ENCODE measurements around the gene CAPN14.

The CAPN14 gene

GRCh38 chr2:31223749-31224148 is 6.4 kb upstream of the CAPN14 start:
- no peak for DNase-seq

GRCh38 chr2:31223026-31223425 is 5.7 kb upstream of the CAPN14 start:
- no peak for DNase-seq

GRCh38 chr2:31222071-31222470 is 4.8 kb upstream of the CAPN14 start:
- no peak for DNase-seq

- DNase-seq: no peak
Measured at GRCh38 chr2:31221544-31221943, 4.2 kb upstream of the CAPN14 start.

GRCh38 chr2:31219131-31219969 is 2.0 kb upstream of the CAPN14 start:
- no peak for DNase-seq

GRCh38 chr2:31216734-31217133 is 581 bp downstream of the CAPN14 start:
- no peak for DNase-seq

- DNase-seq: no peak
Measured at GRCh38 chr2:31214444-31214915, 2.8 kb downstream of the CAPN14 start.

GRCh38 chr2:31213601-31214443 is 3.5 kb downstream of the CAPN14 start:
- no peak for DNase-seq

- DNase-seq: no peak
Measured at GRCh38 chr2:31212659-31213600, 4.4 kb downstream of the CAPN14 start.

- no peak for DNase-seq
Measured at GRCh38 chr2:31208240-31208639, 9.1 kb downstream of the CAPN14 start.

GRCh38 chr2:31207790-31208189 is 9.5 kb downstream of the CAPN14 start:
- DNase-seq: no peak

GRCh38 chr2:31205613-31206012 is 11.7 kb downstream of the CAPN14 start:
- no peak for DNase-seq

- DNase-seq: no peak
Measured at GRCh38 chr2:31205186-31205585, 12.1 kb downstream of the CAPN14 start.

- DNase-seq: no peak
Measured at GRCh38 chr2:31204783-31205182, 12.5 kb downstream of the CAPN14 start.

GRCh38 chr2:31203916-31204315 is 13.4 kb downstream of the CAPN14 start:
- no peak for DNase-seq

GRCh38 chr2:31202833-31203232 is 14.5 kb downstream of the CAPN14 start:
- DNase-seq: no peak

GRCh38 chr2:31202041-31202440 is 15.3 kb downstream of the CAPN14 start:
- DNase-seq: no peak

- no peak for DNase-seq
Measured at GRCh38 chr2:31200972-31201371, 16.3 kb downstream of the CAPN14 start.

GRCh38 chr2:31199206-31199605 is 18.1 kb downstream of the CAPN14 start:
- DNase-seq: no peak

GRCh38 chr2:31197669-31198068 is 19.6 kb downstream of the CAPN14 start:
- DNase-seq: no peak

GRCh38 chr2:31197166-31197565 is 20.1 kb downstream of the CAPN14 start:
- DNase-seq: no peak

- DNase-seq: no peak
Measured at GRCh38 chr2:31196622-31197021, 20.7 kb downstream of the CAPN14 start.

GRCh38 chr2:31193806-31194205 is 23.5 kb downstream of the CAPN14 start:
- no peak for DNase-seq
